ENCODE measurements around the gene TMEM131. TPM values are rescaled to one million over a fixed set of nuclear protein-coding genes. Genes with fewer than 3 reads are reported as not detected.
"Not testable (repeated sequence)": the region's sequence is repeated elsewhere in the genome, so short reads cannot be mapped to it uniquely, and the experiment has no call there.

Gene TMEM131
- total RNA-seq (ENCODE audit: low replicate concordance): 11.9 and 45.1 TPM in 2 replicates

DNA sequence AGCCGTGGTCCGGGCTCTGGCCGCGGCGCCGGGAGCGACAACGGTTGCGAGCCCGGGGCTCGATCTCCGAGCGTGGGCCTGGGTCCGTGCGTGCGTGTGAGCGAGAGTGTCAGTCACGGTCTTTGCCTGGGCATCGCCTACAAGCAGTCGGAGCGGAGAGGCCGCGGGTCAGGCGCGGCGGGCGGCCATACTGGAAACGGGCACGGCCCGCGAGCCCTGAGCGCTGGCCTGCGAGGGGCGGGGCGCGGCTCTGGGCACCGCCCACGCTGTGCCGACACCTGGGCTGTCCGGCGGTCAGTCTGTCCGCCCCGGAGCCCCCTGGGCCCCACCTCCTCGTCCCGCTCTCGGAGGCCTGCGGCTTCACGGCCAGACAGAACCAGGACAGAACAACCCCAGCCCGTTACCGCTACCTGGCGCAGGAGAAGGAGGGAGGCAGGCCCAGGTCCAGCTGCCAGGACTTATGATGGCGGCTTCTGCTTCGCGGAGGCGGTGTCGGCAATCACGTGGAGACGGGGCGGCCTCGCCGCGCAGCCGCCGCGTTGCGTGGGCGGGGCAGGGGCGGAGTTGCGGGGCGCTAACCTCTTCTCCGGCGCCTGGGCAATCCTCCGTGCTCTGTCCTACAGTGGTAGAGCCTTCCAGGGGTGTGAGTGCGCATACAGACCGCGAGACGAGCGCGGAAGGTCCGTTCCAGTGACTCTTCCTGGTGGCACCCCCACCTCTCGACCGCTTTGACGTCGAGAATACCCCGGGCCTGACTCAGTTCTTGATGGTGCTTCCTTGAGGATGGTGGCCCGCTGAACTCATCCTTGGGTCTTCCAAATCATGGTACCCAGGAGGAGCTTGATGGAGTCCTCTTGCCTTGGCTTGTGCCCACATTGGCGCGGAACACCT is at the start of gene TMEM131:
Gene TMEM131, minus strand, starts transcription at position 215 of the 891 bp plus-strand sequence. CDS start 286 bp downstream, outside the sequence.
- peak; percentile 91 for DNase-seq (ENCODE audit: low read depth)
- TF ChIP-seq, protein P1, sequence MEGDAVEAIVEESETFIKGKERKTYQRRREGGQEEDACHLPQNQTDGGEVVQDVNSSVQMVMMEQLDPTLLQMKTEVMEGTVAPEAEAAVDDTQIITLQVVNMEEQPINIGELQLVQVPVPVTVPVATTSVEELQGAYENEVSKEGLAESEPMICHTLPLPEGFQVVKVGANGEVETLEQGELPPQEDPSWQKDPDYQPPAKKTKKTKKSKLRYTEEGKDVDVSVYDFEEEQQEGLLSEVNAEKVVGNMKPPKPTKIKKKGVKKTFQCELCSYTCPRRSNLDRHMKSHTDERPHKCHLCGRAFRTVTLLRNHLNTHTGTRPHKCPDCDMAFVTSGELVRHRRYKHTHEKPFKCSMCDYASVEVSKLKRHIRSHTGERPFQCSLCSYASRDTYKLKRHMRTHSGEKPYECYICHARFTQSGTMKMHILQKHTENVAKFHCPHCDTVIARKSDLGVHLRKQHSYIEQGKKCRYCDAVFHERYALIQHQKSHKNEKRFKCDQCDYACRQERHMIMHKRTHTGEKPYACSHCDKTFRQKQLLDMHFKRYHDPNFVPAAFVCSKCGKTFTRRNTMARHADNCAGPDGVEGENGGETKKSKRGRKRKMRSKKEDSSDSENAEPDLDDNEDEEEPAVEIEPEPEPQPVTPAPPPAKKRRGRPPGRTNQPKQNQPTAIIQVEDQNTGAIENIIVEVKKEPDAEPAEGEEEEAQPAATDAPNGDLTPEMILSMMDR (IDR thresholded peaks at IDR 0.05; ENCODE audit: insufficient read depth, low read length): no peak
- peak within 1 kb of the TSS; percentile 88 for H3K4me3 ChIP-seq (ENCODE audit: low read depth, low read length)

DNA sequence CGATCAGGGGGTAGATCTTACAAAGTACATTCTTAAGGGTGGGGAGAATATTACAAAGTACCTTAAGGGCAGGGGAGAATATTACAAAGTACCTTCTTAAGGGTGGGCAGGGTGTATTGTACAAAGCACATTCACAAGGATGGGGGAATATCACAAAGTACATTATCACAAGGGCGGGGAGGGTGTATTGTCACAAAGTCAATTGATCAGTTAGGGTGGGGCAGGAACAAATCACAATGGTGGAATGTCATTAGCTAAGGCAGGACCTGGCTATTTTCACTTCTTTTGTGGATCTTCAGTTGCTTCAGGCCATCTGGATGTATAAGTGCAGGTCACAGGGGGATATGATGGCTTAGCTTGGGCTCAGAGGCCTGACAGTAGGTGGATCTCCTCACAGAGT is 49.0 kb upstream of the TMEM131 start:
- H3K4me3 ChIP-seq (ENCODE audit: low read depth, low read length); DNase-seq (ENCODE audit: low read depth): not testable (repeated sequence)

DNA sequence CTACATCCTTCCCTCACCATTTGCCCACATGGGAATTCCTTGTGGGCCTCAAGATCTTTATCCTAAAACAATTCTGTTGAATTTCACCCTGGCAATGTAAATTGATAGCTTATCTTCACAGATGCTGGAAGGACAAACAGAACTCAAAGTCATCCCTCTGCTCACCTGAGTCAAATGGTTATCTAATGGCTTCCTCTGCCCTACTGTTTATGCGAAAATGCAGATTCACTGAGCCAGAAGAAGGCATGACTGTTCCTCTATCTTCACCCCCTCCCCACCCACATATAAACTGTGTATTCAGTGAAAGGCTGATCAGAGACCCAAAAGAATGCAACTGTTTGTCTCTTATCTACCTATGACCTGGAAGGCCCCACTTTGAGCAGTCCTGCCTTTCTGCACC is 47.4 kb upstream of the TMEM131 start:
- TF ChIP-seq, protein P1 (IDR thresholded peaks at IDR 0.05; ENCODE audit: insufficient read depth, low read length): no peak
- H3K4me3 ChIP-seq (ENCODE audit: low read depth, low read length): no peak overlapping the region
- DNase-seq (ENCODE audit: low read depth): no peak

DNA sequence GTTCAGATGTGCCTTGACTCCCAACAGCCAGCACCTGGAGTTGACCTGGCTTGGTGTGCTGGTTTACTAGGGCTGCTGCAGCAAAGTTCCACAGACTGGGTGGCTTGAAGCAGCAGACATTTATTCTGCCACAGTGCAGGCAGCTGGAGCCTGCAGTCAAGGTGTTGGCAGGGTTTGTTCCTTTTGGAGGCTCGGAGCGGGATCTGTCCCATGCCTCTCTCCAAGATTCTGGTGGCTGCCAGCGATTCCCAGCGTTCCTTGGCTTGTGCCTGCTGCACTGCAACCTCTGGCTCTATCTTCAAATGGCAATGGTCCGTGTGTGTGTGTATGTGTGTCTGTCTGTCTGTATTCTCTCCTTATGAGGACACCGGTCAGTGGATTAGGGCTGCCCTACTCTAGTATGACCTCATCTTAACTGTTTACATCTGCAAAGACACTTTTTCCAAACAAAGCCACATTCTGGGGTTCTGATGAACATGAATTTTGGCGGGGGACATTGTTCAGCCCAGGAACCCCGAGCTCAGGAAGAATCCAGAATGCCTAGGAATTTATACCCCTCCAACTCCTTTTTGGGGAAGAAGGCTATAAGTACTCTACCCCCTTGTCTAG is 44.7 kb upstream of the TMEM131 start:
- no peak overlapping the region for H3K4me3 ChIP-seq (ENCODE audit: low read depth, low read length)
- DNase-seq (ENCODE audit: low read depth): no peak
- TF ChIP-seq, protein P1 (IDR thresholded peaks at IDR 0.05; ENCODE audit: insufficient read depth, low read length): no peak

- TF ChIP-seq, protein P1 (IDR thresholded peaks at IDR 0.05; ENCODE audit: insufficient read depth, low read length): no peak
- H3K4me3 ChIP-seq (ENCODE audit: low read depth, low read length): no peak overlapping the region
- no peak for DNase-seq (ENCODE audit: low read depth)
Measured at GRCh38 chr2:98039085-98039756, 43.5 kb upstream of the TMEM131 start.

DNA sequence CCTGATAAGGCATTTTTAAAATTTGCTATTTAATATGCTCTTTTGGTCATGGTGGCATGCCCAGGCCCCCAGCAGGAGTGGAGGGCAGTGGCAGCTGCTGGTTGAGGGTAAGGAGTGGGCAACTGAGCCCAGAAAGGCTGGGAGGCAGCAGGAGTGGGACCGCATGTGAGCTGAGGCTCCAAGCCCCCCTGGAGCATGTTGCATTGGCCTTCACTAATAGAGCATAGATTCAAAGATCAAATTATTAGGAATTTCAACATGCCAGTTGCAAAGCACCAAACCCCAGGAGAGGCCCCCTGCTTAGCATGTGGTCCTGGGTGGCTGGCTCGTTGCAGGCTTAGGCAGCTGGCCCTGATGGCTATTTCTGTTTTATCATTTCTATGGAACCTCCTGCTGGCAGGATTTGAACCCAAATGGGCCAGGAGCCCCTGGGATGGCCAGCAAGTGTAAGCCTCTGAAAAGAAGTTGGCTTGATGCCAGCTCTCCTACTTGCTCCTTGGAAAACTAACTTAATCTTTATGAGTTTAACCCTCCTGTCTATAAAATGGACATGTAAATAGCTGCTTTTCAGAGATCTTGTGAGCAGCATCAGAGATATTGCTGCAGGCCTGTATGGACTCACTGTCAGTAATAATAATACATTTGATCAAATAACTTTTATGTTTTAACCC is 42.1 kb upstream of the TMEM131 start:
- no peak overlapping the region for H3K4me3 ChIP-seq (ENCODE audit: low read depth, low read length)
- TF ChIP-seq, protein P1 (IDR thresholded peaks at IDR 0.05; ENCODE audit: insufficient read depth, low read length): no peak
- peak; percentile 10 for DNase-seq (ENCODE audit: low read depth)
